Right lobe of liver (tissue), 4 donors: ENCODE measurements around the gene DUSP18.

Experiments used
- POLR2A ChIP-seq: fragments of 450-650 bp; IDR thresholded peaks from one replicate; pipeline ENCODE4 v1.6.1; 2017; ENCODE audit warnings: antibody characterized with exemption, mild to moderate bottlenecking
- TF ChIP-seq, protein P1 (sequence below), 4 donors: fragments of 200-600 bp in 3 of 4; fragments of 450-650 bp in 1 of 4; IDR thresholded peaks; one replicate each; pipeline versions ENCODE4 v1.5.1 to v1.8.0; 2016 to 2022; ENCODE audit warnings: antibody characterized with exemption in 4 of 4, mild to moderate bottlenecking in 2 of 4
- donor health status: DM: no; HTN: no; CAD: no.
- donor health status: DM: no; HTN: no; CAD: no.
- donor health status: DM: no; HTN: yes; CAD: no.

DNA sequence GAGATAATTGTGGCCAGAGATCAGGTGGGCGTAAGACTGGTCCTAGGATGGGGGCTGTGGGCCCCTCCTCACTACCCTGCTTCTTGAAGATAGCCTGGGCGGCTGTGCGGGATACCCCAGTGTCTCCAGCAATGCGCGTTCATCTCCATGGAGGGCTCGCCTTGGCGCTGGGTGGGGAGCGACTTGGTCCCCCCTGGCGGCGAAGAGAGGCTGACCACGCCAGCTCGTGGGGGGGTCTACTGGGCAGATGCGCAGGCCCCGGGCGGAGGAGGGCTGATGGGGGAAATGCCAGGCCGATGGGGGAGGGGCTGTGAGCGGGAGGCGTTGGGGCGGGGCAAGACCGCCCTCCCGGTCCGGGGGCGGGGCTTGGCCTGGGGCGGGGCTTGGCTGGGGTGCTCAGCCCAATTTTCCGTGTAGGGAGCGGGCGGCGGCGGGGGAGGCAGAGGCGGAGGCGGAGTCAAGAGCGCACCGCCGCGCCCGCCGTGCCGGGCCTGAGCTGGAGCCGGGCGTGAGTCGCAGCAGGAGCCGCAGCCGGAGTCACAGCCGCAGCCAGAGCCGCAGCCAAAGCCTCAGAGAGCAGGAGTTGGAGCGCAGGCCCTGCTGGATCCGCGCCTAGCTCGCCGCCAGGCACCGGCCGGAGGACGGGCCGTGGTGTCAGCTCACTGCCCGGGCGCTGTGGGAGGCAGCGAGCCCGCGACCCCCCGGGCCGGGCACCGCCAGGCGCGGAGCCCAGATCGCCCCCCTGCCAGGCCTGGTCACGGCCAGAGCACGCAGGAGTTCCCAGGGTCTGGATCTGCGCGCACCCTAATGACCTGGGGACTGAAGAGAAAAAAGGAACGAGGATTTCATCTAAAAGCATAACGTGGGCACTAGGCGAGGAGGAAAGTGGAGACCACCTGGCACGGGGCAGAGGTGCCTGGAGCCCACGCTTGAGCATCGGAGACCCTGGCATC lies 32.1 kb downstream of the DUSP18 start, which contains the start of gene SLC35E4:
- TF ChIP-seq, protein P1, sequence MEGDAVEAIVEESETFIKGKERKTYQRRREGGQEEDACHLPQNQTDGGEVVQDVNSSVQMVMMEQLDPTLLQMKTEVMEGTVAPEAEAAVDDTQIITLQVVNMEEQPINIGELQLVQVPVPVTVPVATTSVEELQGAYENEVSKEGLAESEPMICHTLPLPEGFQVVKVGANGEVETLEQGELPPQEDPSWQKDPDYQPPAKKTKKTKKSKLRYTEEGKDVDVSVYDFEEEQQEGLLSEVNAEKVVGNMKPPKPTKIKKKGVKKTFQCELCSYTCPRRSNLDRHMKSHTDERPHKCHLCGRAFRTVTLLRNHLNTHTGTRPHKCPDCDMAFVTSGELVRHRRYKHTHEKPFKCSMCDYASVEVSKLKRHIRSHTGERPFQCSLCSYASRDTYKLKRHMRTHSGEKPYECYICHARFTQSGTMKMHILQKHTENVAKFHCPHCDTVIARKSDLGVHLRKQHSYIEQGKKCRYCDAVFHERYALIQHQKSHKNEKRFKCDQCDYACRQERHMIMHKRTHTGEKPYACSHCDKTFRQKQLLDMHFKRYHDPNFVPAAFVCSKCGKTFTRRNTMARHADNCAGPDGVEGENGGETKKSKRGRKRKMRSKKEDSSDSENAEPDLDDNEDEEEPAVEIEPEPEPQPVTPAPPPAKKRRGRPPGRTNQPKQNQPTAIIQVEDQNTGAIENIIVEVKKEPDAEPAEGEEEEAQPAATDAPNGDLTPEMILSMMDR (IDR thresholded peaks at IDR 0.05) = no peak
- peak; percentile 59 for TF ChIP-seq POLR2A
